Astrocyte (in vitro differentiated cells and primary cell): ENCODE measurements around the gene ZNF467. TPM values are rescaled to one million over a fixed set of nuclear protein-coding genes. Genes with fewer than 3 reads are reported as not detected.

ENCODE experiments used
- DNase-seq: peaks from one replicate; pipeline ENCODE4 v3.0.0-alpha.2; 2010; ENCODE audit warnings: low read depth
- FAIRE-seq: peaks from 2 replicates; lab custom pipeline; 2011; peaks lifted over from hg19 to GRCh38; lab: Jason Lieb, UNC
- H2AFZ ChIP-seq: 2 replicates; pipeline ENCODE4 v1.6.0; 2012; ENCODE audit warnings: low read depth, low read length, inconsistent platforms
- H3K27ac ChIP-seq: 2 replicates; pipeline ENCODE4 v1.5.1; 2011; ENCODE audit warnings: low read depth, low read length, inconsistent platforms
- H3K27me3 ChIP-seq: 2 replicates; pipeline ENCODE4 v1.6.0; 2011; ENCODE audit warnings: low read length, inconsistent platforms; ENCODE audit not compliant: insufficient read depth
- H3K36me3 ChIP-seq: 2 replicates; pipeline ENCODE4 v1.5.1; 2011; ENCODE audit warnings: low read length, inconsistent platforms; ENCODE audit not compliant: insufficient read depth
- H3K4me1 ChIP-seq: 2 replicates; pipeline ENCODE4 v1.5.1; 2011; ENCODE audit warnings: low read length, inconsistent platforms; ENCODE audit not compliant: insufficient read depth
- H3K4me2 ChIP-seq: 2 replicates; pipeline ENCODE4 v1.6.0; 2012; ENCODE audit warnings: low read length, inconsistent platforms
- H3K4me3 ChIP-seq: 2 replicates; pipeline ENCODE4 v1.5.1; 2011; ENCODE audit warnings: low read depth, mild to moderate bottlenecking, low read length, inconsistent platforms; ENCODE audit not compliant: insufficient read depth
- H3K79me2 ChIP-seq: 2 replicates; pipeline ENCODE4 v1.6.0; 2012; ENCODE audit warnings: mild to moderate bottlenecking, low read length, inconsistent platforms; ENCODE audit not compliant: insufficient read depth
- H3K9ac ChIP-seq: 2 replicates; pipeline ENCODE4 v1.6.0; 2012; ENCODE audit warnings: mild to moderate bottlenecking, low read length, inconsistent platforms
- H3K9me3 ChIP-seq: 2 replicates; pipeline ENCODE4 v1.5.1; 2012; ENCODE audit warnings: low read depth, mild to moderate bottlenecking, low read length, inconsistent platforms; ENCODE audit not compliant: insufficient read depth
- H4K20me1 ChIP-seq: 2 replicates; pipeline ENCODE4 v1.6.0; 2012; ENCODE audit warnings: low read length, inconsistent platforms; ENCODE audit not compliant: insufficient read depth
- H3K27ac Mint-ChIP-seq: one replicate; pipeline ENCODE4 v1.8.0; 2021; ENCODE audit warnings: mild to moderate bottlenecking, mixed read lengths; ENCODE audit not compliant: unreplicated experiment
- H3K27me3 Mint-ChIP-seq: one replicate; pipeline ENCODE4 v1.8.0; 2021; ENCODE audit warnings: low read depth, mixed read lengths; ENCODE audit not compliant: unreplicated experiment
- H3K36me3 Mint-ChIP-seq: one replicate; pipeline ENCODE4 v1.8.0; 2021; ENCODE audit warnings: low read depth, mixed read lengths; ENCODE audit not compliant: unreplicated experiment
- H3K4me1 Mint-ChIP-seq: one replicate; pipeline ENCODE4 v1.8.0; 2021; ENCODE audit warnings: low read depth, mixed read lengths; ENCODE audit not compliant: unreplicated experiment
- H3K4me3 Mint-ChIP-seq: one replicate; pipeline ENCODE4 v1.8.0; 2021; ENCODE audit warnings: mild to moderate bottlenecking, moderate library complexity, mixed read lengths; ENCODE audit not compliant: unreplicated experiment
- H3K9me3 Mint-ChIP-seq: one replicate; pipeline ENCODE4 v1.8.0; 2021; ENCODE audit warnings: mild to moderate bottlenecking, mixed read lengths; ENCODE audit not compliant: unreplicated experiment
- CTCF ChIP-seq: IDR thresholded peaks from 2 replicates; pipeline ENCODE4 v1.5.1; 2011; ENCODE audit warnings: low read depth, mild to moderate bottlenecking, inconsistent platforms, low read length, moderate library complexity; ENCODE audit not compliant: insufficient read depth
- EZH2 ChIP-seq: IDR thresholded peaks from 2 replicates; pipeline ENCODE4 v1.6.1; 2012; ENCODE audit warnings: mild to moderate bottlenecking, low read length, inconsistent platforms; ENCODE audit not compliant: insufficient read depth
- total RNA-seq: library from RNA; stranded (reverse); gene quantifications from 2 replicates; pipeline ENCODE4 v1.2.1, GENCODE V29; 2021

ZNF467 gene
- total RNA-seq, 1 donor from 2014 or later, result 16.6 TPM

- H3K36me3 Mint-ChIP-seq, result no peaks in the 10 kb centered on the region
- FAIRE-seq, result no peak
Measured at GRCh38 chr7:149803551-149804074, 30.2 kb upstream of the ZNF467 start.

GRCh38 chr7:149802966-149803365 is 29.6 kb upstream of the ZNF467 start:
- no peaks in the 10 kb centered on the region for H3K36me3 ChIP-seq
- no peak for FAIRE-seq
- DNase-seq, result no peak
- H3K9me3 ChIP-seq, result no peaks in the 10 kb centered on the region
- H3K9me3 Mint-ChIP-seq, result no peaks in the 10 kb centered on the region
- H3K27me3 ChIP-seq, result no peaks in the 10 kb centered on the region
- TF ChIP-seq EZH2 (no peak), CTCF (no peak)
- H3K36me3 Mint-ChIP-seq, result no peaks in the 10 kb centered on the region
- H3K9ac ChIP-seq, result no peak overlapping the region
- no peaks in the 10 kb centered on the region for H3K79me2 ChIP-seq
- no peak overlapping the region for H3K4me2 ChIP-seq
- H3K4me1 Mint-ChIP-seq, result no peaks in the 10 kb centered on the region
- no peak overlapping the region for H3K4me3 Mint-ChIP-seq
- H4K20me1 ChIP-seq, result no peaks in the 10 kb centered on the region
- no peak overlapping the region for H3K27ac ChIP-seq
- H3K4me1 ChIP-seq, result no peaks in the 10 kb centered on the region
- no peak overlapping the region for H3K4me3 ChIP-seq
- no peak overlapping the region for H2AFZ ChIP-seq
- peaks cover 50% of the 10 kb centered on the region for H3K27me3 Mint-ChIP-seq
- H3K27ac Mint-ChIP-seq, result no peak overlapping the region

More at GRCh38 chr7:149803551-149804074, 30.2 kb upstream of the ZNF467 start:
- TF ChIP-seq EZH2 (no peak), CTCF (no peak)
- DNase-seq, result no peak
- H3K4me2 ChIP-seq, result no peak overlapping the region
- H2AFZ ChIP-seq, result no peak overlapping the region
- no peak overlapping the region for H3K4me3 Mint-ChIP-seq
- no peaks in the 10 kb centered on the region for H4K20me1 ChIP-seq
- no peak overlapping the region for H3K27ac ChIP-seq
- no peaks in the 10 kb centered on the region for H3K27me3 ChIP-seq
- no peaks in the 10 kb centered on the region for H3K36me3 ChIP-seq
- H3K4me1 ChIP-seq, result no peaks in the 10 kb centered on the region
- peaks cover 51% of the 10 kb centered on the region for H3K27me3 Mint-ChIP-seq
- no peak overlapping the region for H3K4me3 ChIP-seq
- H3K9me3 Mint-ChIP-seq, result no peaks in the 10 kb centered on the region
- H3K27ac Mint-ChIP-seq, result no peak overlapping the region
- H3K4me1 Mint-ChIP-seq, result no peaks in the 10 kb centered on the region
- no peaks in the 10 kb centered on the region for H3K9me3 ChIP-seq
- no peaks in the 10 kb centered on the region for H3K79me2 ChIP-seq
- H3K9ac ChIP-seq, result no peak overlapping the region

GRCh38 chr7:149801816-149802215 is 28.4 kb upstream of the ZNF467 start:
- DNase-seq, result no peak
- H3K4me3 Mint-ChIP-seq, result no peak overlapping the region

More at GRCh38 chr7:149801816-149802215, 28.4 kb upstream of the ZNF467 start:
- Histone ChIP-seq H3K4me2 (no peak overlapping the region), H3K4me1 (no peaks in the 10 kb centered on the region), H3K9ac (no peak overlapping the region), H3K4me3 (no peak overlapping the region), H2AFZ (no peak overlapping the region), H3K36me3 (no peaks in the 10 kb centered on the region), H4K20me1 (no peaks in the 10 kb centered on the region), H3K79me2 (no peaks in the 10 kb centered on the region), H3K9me3 (no peaks in the 10 kb centered on the region), H3K27me3 (no peaks in the 10 kb centered on the region), H3K27ac (no peak overlapping the region)
- TF ChIP-seq CTCF, result no peak
- no peak for TF ChIP-seq EZH2
- Mint-ChIP-seq H3K9me3 (no peaks in the 10 kb centered on the region), H3K27ac (no peak overlapping the region), H3K4me1 (no peaks in the 10 kb centered on the region), H3K36me3 (no peaks in the 10 kb centered on the region), H3K27me3 (peaks cover 45% of the 10 kb centered on the region)
- no peak for FAIRE-seq
